Measurements from ENCODE around the gene MPV17L.
"Not testable (repeated sequence)": the region's sequence is repeated elsewhere in the genome, so short reads cannot be mapped to it uniquely, and the experiment has no call there.

MPV17L gene

DNA sequence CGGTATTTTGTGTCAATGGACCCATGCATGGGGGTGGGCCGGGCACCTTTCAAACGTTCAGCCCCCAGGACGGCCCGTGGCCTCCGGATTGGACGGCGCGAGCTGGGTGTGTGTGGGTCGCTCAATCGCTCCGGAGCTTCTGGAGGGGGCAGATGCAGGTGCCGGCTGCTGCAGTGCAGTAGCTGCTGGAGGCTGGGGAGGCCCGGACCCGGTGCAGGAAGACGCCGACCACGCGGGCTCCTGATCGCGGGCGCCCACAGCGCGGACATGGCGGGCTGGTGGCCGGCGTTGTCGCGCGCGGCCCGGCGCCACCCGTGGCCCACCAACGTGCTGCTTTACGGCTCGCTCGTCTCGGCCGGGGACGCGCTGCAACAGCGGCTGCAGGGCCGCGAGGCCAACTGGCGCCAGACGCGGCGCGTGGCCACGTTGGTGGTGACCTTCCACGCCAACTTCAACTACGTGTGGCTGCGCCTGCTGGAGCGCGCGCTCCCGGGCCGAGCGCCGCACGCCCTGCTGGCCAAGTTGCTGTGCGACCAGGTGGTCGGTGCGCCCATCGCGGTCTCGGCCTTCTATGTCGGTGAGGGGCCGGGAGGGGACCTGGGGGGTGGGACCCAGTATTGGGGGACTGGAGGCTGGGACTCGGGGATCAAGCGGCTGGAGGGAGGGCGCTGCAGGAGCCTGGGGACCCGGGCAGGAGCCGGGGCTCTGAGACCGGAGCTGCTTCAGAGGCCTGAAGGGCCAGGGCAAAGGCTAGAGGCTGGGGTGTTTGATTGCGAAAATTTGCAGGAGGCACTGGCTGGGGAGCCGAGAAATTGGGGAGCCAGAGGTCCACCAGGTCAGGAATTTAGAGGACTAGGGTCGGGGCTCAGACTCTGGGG lies at the start of gene MPV17L:
Gene MPV17L (plus strand): TSS at position 124 of the 878 bp plus-strand sequence. CDS start 144 bp downstream, at position 268.
- not testable (repeated sequence) for FAIRE-seq; DNase-seq (ENCODE audit: low spot score)

DNA sequence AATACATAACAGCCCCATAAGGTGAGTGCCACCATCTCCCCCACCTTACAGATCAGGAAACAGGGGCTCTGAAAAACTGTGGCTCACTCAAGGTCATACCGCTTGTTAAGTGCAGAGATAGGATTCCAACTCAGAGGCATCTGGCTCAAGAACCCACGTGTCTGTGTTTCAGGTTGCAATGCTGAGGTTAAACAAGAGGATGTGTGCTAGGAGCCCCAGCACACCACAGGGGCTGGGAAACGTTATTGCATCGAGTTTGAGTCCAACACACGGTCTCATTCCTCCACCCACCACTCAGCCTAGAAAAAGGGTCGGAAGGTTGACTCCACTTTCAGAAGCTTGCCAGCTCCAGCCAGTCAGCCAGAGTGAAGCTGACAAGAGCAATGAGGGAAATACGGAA lies 46.8 kb upstream of the MPV17L start:
- DNase-seq (ENCODE audit: low spot score), result not testable (repeated sequence)

DNA sequence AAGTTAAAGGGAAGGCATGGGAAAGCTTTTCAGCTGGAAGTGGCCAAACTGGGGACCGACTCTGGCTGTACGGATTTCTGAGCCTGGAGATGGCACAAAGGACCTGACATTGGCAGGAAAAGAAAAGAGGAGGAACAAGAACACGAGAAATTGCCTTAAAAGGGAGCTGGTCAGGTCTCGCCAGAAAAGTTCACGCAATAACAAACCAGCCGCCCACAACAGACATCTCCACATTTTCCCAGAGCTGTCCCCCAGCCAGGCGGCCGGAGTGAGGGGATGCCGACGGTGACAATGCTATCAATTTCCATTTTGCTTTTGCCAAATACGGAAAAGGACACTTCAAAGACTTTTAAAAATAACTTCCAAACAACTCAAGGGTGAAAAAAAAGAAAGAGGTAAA lies 44.3 kb upstream of the MPV17L start:
- not testable (repeated sequence) for DNase-seq (ENCODE audit: low spot score); FAIRE-seq

More for the DNA sequence above, 46.8 kb upstream of the MPV17L start:
- FAIRE-seq, result not testable (repeated sequence)

DNA sequence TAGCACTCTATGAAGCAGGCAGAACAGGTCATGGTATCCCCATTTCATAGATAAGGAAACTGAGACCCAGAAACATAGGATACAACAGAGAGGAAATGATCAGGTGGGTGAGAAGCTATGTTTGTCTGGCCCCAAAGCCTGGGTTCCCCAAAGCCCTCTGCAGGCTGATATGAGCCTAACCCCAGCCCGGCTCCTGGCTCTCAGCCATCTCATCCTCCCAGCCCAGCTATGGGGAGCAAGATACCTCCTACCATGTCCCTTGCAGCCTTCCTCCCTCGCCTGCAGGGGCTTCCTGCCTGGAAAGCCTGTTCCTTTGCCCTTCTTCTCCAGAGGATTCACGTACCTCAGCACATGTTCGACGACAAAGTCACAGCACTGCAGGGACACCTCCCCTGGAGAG lies 43.8 kb upstream of the MPV17L start:
- DNase-seq (ENCODE audit: low spot score); FAIRE-seq: not testable (repeated sequence)

DNA sequence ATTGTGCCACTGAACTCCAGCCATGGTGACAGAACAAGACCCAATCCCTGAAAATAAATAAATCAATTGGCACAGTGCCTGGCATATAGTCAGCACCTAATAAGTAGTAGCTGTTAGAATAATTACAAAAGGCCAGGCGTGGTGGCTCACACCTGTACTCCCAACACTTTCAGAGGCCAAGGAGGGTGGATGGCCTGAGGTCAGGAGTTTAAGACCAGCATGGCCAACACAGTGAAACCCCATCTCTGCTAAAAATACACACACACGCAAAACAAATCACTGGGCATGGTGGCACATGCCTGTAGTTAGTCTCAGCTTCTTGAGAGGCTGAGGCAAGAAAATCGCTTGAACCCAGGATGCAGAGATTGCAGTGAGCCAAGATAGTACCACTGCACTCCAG lies 42.7 kb upstream of the MPV17L start:
- not testable (repeated sequence) for FAIRE-seq; DNase-seq (ENCODE audit: low spot score)

DNA sequence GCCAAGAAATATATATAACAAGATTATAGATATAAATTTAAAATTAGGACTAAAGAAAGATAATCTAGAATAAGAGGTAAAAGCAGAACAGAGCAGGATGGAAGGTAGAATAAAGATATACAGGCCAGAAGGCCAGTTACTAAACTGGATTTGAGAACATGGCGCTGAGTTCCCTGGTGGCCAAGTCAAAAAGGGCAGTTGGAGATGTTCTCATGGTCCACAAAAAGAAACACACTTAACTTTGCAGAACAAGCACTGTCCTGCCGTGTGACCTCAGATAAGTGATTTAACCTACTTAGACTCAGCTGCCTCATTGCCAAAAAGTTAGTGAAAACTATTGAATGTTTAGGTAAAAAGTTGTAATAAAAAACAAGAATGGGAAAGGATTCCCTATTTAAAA lies 40.7 kb upstream of the MPV17L start:
- FAIRE-seq; DNase-seq (ENCODE audit: low spot score): not testable (repeated sequence)

DNA sequence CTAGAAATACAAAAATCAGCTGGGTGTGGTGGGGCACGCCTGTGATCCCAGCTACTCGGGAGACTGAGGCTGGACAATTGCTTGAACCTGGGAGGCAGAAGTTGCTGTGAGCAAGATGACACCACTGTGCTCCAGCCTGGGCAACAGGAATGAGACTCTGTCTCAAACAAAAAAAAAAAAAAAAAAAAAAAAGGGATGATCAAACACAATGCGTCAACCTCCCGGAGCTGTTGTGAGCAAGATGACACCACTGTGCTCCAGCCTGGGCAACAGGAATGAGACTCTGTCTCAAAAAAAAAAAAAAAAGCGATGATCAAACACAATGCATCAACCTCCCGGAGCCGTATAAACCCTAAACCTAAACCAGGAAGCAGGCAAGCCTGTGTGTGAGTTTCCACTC lies 38.1 kb upstream of the MPV17L start:
- FAIRE-seq; DNase-seq (ENCODE audit: low spot score): not testable (repeated sequence)

DNA sequence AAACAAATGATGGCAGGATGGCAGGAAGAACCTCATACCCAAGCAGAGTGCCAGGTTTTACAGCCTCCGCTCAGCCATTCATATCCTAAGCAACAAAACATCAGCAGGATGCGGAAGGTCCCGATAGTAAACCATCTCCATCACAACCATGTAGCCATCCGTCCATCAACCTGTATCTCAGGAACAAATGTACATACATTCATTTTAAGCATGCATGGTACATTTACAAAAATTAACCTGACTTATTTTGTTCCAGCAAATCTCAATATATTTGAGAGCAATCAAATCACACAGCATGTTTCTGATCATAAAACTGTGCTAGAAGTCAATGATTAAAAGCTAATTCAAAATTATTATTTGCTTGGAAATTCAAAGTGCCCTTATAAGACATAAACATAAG lies 17.4 kb upstream of the MPV17L start, which contains the start of gene NPIPA5:
Gene NPIPA5 (minus strand): TSS at position 101 of the 400 bp plus-strand sequence. CDS start 0 bp downstream, at position 101.
- DNase-seq (ENCODE audit: low spot score); FAIRE-seq: not testable (repeated sequence)

DNA sequence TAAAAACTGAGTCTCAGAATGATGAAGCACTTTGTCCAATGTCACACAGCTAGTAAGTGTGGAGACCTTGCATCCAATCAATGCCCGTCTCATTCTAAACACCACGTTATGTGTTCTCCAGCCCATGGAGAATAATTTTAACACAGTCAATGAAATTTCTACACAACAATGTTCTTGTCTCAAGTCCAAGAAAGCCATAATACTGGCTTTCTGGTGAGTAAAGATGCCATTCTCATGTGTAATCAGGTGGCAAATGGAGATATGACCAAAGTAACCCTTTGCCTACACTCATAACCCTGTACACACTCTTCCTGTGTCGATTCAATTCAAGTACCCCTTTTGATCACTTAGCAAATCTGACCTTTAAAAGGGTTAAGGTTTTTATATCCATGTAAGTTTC lies 12.7 kb upstream of the MPV17L start:
- DNase-seq (ENCODE audit: low spot score) (peak; percentile 66), FAIRE-seq (peak; percentile 26)

DNA sequence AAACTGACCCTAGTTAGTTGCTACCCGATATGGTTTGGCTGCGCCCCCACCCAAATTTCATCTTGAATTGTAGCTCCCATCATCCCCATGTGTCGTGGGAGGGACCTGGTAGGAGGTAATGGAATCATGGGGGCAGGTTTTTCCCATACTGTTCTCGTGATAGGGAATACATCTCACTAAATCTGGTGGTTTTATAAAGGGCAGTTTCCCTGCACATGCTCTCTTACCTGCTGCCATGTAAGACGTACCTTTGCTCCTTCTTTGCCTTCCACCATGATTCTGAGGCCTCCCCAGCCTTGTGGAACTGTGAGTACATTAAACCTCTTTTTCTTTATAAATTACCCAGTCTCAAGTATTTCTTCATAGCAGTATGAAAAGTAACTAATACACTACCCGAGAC lies 7.5 kb upstream of the MPV17L start:
- not testable (repeated sequence) for DNase-seq (ENCODE audit: low spot score); FAIRE-seq

DNA sequence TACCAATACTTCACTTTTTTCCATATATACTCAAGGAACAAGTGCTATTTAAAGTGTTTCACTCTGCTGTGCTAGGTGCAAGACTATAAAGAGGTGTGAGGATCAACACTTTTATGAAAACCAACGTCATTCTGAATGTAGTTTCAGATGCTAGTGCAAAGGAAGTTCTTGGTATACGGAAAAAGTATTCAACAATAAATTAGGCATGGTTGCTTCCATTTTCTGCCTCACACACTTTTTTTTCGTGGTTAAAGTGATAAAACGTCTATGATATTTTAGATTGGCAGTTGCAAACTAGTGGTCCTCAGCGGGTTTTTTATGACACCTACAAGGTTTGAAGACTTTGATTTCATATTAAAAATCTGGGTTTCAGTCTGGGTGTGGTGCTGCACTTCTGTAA lies 5.6 kb upstream of the MPV17L start:
- DNase-seq (ENCODE audit: low spot score); FAIRE-seq: not testable (repeated sequence)

DNA sequence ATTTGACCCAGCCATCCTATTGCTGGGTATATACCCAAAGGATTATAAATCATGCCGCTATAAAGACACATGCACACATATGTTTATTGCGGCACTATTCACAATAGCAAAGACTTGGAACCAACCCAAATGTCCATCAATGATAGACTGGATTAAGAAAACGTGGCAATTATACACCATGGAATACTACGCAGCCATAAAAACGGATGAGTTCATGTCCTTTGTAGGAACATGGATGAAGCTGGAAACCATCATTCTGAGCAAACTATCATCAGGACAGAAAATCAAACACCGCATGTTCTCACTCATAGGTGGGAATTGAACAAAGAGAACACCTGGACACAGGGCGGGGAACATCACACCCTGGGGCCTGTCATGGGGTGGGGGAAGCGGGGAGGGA lies 2.5 kb upstream of the MPV17L start:
- FAIRE-seq; DNase-seq (ENCODE audit: low spot score): not testable (repeated sequence)

DNA sequence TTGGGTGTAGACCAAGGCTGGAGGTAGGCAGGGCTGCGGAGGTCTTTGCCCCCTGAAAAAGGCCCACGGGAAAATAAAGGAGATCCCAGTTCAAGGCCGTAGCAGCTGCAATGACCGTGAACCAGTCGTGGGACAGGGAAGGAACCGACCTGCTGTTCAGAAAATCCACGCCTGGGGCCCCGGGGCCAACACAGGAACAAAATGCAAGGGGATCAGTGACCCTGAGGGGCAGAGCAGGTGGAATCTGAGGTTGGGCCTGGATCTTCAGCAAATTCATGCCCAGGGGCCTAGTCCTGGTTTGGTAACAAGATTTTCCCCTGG lies 915 bp downstream of the MPV17L start:
- not testable (repeated sequence) for FAIRE-seq; DNase-seq (ENCODE audit: low spot score)

DNA sequence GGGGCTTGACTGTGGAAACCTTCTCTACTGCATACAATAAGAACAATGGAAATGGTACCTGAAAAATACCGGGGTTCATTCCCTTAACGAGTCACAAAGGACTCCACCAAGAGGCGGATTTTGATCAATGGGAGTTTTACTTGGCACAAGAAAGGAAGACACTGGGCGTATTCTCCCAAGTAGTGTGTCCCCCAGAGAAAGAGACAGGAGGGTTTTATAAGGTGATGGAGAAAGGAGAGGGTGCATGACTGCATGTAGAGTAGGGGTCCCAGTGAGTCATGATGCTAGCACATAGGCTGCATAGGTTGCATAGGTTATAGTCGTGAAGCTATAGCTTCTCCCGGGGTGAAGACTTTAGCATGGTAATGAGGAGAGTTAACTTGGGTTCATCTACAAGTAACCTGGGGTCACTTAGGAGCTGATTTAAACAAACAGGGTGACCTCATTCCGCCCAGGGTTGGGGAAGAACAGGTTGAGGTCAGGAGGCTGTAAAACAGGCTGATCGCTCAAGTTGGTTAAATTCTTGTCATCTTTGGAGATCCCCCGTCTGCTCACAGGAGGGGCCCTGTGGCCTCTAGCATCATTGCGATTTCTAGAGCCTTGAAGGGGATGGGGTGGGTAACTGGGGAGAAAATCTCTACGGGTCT lies 1.5 kb downstream of the MPV17L start:
- DNase-seq (ENCODE audit: low spot score), result no peak
- FAIRE-seq, result no peak

DNA sequence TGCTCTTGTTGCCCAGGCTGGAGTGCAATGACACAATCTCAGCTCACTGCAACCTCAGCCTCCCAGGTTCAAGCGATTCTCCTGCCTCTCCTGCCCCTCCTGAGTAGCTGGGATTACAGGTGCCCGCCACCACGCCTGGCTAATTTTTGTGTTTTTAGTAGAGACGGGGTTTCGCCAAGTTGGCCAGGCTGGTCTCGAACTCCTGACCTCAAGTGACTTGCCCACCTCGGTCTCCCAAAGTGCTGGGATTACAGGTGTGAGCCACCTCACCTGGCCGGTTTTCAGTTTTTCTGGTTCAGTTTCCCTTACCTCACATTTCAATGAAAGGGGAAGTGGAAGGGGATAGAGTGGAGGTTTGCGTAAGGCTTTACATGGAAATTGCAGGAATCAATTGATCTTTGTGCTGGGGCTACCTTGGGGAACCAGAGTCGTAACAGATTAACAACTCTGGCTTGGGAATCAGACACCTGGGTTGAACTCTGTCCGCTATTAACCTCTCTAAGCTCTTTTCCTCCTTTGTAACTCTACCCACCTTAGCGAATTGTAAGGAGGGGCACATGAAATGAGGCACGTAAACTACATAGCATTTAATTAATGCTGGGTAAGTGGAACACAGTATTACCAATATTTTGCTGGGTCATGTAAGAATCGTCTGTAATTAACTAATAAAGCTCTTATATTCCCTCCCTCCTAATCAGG lies 3.2 kb downstream of the MPV17L start:
- DNase-seq (ENCODE audit: low spot score) (no peak), FAIRE-seq (no peak)

DNA sequence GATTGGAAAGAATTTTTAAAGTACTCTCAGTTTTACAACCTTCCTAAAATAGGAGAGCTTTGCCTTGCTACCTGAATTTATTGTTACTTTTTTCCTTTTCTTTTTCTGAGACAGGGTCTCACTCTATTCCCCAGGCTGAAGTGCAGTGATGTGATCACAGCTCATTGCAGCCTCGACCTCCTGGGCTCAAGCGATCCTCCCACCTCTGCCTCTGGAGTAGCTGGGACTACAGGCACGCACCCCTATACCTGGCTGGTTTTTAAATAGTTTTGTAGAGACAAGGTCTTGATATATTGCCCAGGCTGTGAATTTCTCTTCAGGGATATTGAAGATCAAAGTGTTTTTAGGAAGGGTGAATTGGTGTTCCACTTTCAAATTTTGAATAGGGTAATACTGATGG lies 3.8 kb downstream of the MPV17L start:
- DNase-seq (ENCODE audit: low spot score) (no peak), FAIRE-seq (no peak)

DNA sequence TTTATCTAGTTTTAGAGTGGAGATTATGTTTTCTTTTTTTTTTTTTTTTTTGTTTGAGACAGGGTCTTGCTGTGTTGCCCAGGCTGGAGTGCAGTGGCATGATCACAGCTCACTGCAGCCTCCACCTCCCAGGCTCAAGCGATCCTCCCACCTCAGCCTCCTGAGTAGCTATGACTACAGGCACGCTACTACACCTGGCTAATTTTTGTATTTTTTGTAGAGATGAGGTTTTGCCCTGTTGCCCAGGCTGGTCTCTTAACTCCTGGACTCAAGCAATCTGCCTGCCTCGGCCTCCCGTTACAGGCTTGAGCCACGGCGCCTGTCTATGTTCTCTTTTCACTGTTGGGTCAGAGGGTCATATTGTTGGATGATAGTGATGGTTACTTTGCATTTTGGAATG lies 4.8 kb downstream of the MPV17L start:
- FAIRE-seq, result not testable (repeated sequence)

DNA sequence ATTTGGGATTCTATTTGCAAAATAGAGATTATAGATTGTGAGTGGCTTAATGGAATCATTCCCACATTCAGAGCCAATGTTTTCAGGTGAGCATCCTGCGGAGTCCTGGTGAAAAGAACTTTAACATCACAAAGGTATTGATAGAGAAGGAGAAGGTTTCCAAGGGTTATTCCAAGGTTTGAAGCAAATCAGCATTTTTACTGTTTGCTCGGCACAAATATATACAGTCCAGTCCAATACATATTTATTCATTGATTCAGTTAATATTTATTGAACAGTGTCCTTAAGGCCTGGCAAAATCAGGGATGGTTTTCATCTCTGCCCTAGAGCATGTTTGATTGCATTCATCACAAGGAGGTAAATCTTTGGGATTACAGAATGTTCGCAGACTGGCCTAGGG lies 6.4 kb downstream of the MPV17L start:
- no peak for DNase-seq (ENCODE audit: low spot score)
- FAIRE-seq, result no peak

More for the DNA sequence above, 4.8 kb downstream of the MPV17L start:
- not testable (repeated sequence) for DNase-seq (ENCODE audit: low spot score)

DNA sequence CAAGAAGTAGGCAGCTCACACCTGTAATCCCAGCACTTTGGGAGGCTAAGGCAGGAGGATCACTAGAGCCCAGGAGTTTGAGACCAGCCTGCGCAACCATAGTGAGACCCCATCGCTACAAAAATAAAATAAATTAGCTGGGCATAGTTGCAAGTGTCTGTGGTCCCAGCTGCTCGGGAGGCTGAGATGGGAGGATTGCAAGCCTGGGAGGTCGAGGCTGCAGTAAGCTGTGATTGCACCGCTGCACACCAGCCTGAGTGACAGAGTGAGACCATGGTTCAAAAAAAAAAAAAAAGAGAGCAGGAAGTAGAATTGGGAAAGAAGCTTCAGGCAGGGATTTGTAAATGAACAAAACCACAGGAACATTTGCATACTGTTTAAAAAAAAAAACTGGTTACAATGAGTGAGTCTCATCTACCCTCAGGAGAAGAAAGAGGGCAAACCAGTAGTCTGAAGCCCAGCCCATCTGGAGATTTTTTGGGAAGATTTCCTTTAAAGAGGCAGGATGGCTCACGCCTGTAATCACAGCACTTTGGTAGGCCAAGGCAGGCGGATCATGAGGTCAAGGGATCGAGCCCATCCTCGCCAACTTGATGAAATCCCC lies 7.9 kb downstream of the MPV17L start:
- DNase-seq (ENCODE audit: low spot score) (no peak), FAIRE-seq (no peak)

DNA sequence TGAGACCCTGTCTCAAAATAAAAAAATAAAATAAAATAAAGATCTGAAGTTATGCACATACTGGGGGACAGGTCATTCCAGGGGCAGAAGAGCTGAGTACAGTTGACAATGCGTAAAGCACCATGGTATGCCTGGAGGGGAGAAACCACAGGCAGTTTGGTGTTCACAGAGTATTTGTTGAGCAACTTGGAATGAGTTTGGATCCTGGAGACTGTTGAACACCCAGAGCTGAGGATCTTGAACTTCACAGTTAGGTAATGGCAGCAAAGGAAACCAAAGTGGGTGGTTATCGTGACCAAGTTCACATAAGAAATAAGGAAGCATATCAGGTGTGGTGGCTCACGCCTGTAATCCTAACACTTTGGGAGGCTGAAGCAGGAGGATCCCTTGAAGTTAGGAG lies 8.5 kb downstream of the MPV17L start:
- FAIRE-seq, result not testable (repeated sequence)

DNA sequence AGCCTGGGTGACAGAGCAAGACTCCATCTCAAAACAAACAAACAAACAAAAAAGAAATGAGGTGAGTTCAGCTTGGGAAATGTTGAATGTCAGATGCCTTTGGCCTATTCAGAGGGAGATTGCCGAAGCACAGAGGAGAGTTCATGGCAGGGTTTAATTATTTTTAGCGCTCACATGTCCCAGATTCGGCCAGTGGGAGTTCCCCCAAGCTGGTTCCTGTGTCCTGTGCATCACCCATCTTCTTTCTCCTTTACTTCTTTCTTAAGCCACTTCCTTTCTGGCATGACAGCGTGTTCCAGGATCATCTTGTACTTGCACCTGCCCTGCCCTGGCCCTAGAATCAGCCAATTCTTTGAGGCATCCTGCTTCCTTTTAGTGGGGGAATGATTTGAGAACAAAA lies 9.2 kb downstream of the MPV17L start:
- FAIRE-seq (no peak), DNase-seq (ENCODE audit: low spot score) (no peak)

More for the DNA sequence above, 8.5 kb downstream of the MPV17L start:
- not testable (repeated sequence) for DNase-seq (ENCODE audit: low spot score)
